OCI-LY7 (cell line): ENCODE measurements around the gene CCNC. TPM values are rescaled to one million over a fixed set of nuclear protein-coding genes. Genes with fewer than 3 reads are reported as not detected.

Experiments
- Bru-seq: library from RNA; stranded (reverse); fragments of 400-500 nt; gene quantifications from one replicate; lab custom pipeline; 2021; lab: Mats Ljungman, UMichigan
- BruChase-seq, 2 experiments: library from RNA; stranded (reverse); fragments of 400-500 nt; gene quantifications; one replicate each; lab custom pipeline; 2021; lab: Mats Ljungman, UMichigan
- BruUV-seq: library from RNA; stranded (reverse); fragments of 400-500 nt; replicated peaks from 2 replicates; lab custom pipeline; 2021; lab: Mats Ljungman, UMichigan
- CTCF ChIA-PET: fragments of 300-600 bp; sonication (Branson Sonifier 250); formaldehyde crosslinking; loops from one replicate; lab custom pipeline; 2022; ENCODE audit warnings: antibody characterized with exemption; ENCODE audit not compliant: unreplicated experiment; lab: Charles Lee
- POLR2A ChIA-PET: fragments of 300-600 bp; sonication (Branson Sonifier 250); formaldehyde crosslinking; loops from one replicate; lab custom pipeline; 2022; ENCODE audit warnings: antibody characterized with exemption; lab: Charles Lee
- DNase-seq: peaks from one replicate; pipeline ENCODE4 v3.0.0-alpha.2; 2015; ENCODE audit warnings: low spot score
- H2AFZ ChIP-seq: fragments of 200-600 bp; sonication (generic), shearing (Covaris generic); 2 replicates; pipeline ENCODE4 v1.6.1; 2014; ENCODE audit warnings: mild to moderate bottlenecking, antibody characterized with exemption, low read length, moderate library complexity
- H3K27ac ChIP-seq: fragments of 200-600 bp; sonication (generic); 2 replicates; pipeline ENCODE4 v1.5.1; 2014; ENCODE audit warnings: mixed run types, low read depth, mild to moderate bottlenecking, moderate library complexity, low read length, inconsistent platforms; ENCODE audit not compliant: poor library complexity, severe bottlenecking
- H3K36me3 ChIP-seq: fragments of 200-600 bp; sonication (generic); 2 replicates; pipeline ENCODE4 v1.6.1; 2014; ENCODE audit warnings: mild to moderate bottlenecking, antibody characterized with exemption, low read length, moderate library complexity, mixed read lengths; ENCODE audit not compliant: insufficient read depth
- H3K4me1 ChIP-seq: fragments of 200-600 bp; sonication (generic); 2 replicates; pipeline ENCODE4 v1.5.1; 2014; ENCODE audit warnings: mild to moderate bottlenecking, low read length; ENCODE audit not compliant: insufficient read depth, poor library complexity, severe bottlenecking
- H3K4me2 ChIP-seq: fragments of 200-600 bp; sonication (generic); 2 replicates; pipeline ENCODE4 v1.6.1; 2014; ENCODE audit warnings: mild to moderate bottlenecking, low read length
- H3K4me3 ChIP-seq: fragments of 200-600 bp; sonication (generic); 2 replicates; pipeline ENCODE4 v1.5.1; 2014; ENCODE audit warnings: mild to moderate bottlenecking, low read depth, low read length; ENCODE audit not compliant: poor library complexity, severe bottlenecking
- H3K79me2 ChIP-seq: fragments of 200-600 bp; sonication (generic); 2 replicates; pipeline ENCODE4 v1.6.1; 2016; ENCODE audit warnings: low read depth, mild to moderate bottlenecking, low read length, moderate library complexity, mixed read lengths; ENCODE audit not compliant: insufficient read depth
- H3K9me2 ChIP-seq: fragments of 200-600 bp; sonication (generic); 2 replicates; pipeline ENCODE4 v1.6.1; 2016; ENCODE audit warnings: mild to moderate bottlenecking, low read length, mixed read lengths; ENCODE audit not compliant: insufficient read depth
- H3K9me3 ChIP-seq: fragments of 200-600 bp; sonication (generic); 2 replicates; pipeline ENCODE4 v1.6.1; 2014; ENCODE audit warnings: mild to moderate bottlenecking, mixed run types, low read length, mixed read lengths
- H4K20me1 ChIP-seq: fragments of 200-600 bp; sonication (generic); 2 replicates; pipeline ENCODE4 v1.6.1; 2014; ENCODE audit warnings: mild to moderate bottlenecking, antibody characterized with exemption, low read length, moderate library complexity, mixed read lengths; ENCODE audit not compliant: insufficient read depth
- CTCF ChIP-seq: fragments of 200-600 bp; sonication (generic); conservative IDR thresholded peaks from 2 replicates; pipeline ENCODE4 v1.5.1; 2014; ENCODE audit warnings: mild to moderate bottlenecking, antibody characterized with exemption, low read length, moderate library complexity, mixed read lengths
- EZH2phosphoT487 ChIP-seq: fragments of 200-600 bp; sonication (generic); IDR thresholded peaks from 2 replicates; pipeline ENCODE4 v1.6.1; 2018; ENCODE audit warnings: low read depth, borderline replicate concordance, mild to moderate bottlenecking, mixed run types, antibody characterized with exemption, low read length, moderate library complexity, mixed read lengths
- intact Hi-C: fragments of 100-400 bp; cut with micrococcal nuclease; formaldehyde crosslinking; loops from one replicate; pipeline ENCODE4 v1.10.0; 2022; ENCODE audit not compliant: unreplicated experiment
- long read RNA-seq: library from polyadenylated mRNA; stranded (forward); transcript quantifications from one replicate; pipeline ENCODE4 v2.0.0, GENCODE V29; 2022
- total RNA-seq, 2 experiments: library from RNA; depleted of rRNA in 1 of 2; stranded (reverse); fragments of >200 nt in 1 of 2; shearing (Covaris generic) in 1 of 2; gene quantifications; 2 replicates each; pipeline ENCODE4 v1.2.3, GENCODE V29; 2014 to 2022

CCNC gene, protein sequence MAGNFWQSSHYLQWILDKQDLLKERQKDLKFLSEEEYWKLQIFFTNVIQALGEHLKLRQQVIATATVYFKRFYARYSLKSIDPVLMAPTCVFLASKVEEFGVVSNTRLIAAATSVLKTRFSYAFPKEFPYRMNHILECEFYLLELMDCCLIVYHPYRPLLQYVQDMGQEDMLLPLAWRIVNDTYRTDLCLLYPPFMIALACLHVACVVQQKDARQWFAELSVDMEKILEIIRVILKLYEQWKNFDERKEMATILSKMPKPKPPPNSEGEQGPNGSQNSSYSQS
- 53.4 and 58.4 TPM in 2 replicates for total RNA-seq (2014; rRNA removed; shearing (Covaris generic))
- 89.1 and 91.9 TPM in 2 replicates for total RNA-seq (2022)
- Bru-seq, nascent RNA = percentile 96 among the genes with signal in this experiment
- percentile 96 among the genes with signal in this experiment for BruChase-seq, experiment 1, labeled RNA remaining after a 6-hour chase
- percentile 96 among the genes with signal in this experiment for BruChase-seq, experiment 2, labeled RNA remaining after a 2-hour chase
- long read RNA-seq, transcript CCNC-207 (12 exons, 1,426 nt) = minor isoform, 25 of 231 reads
- long read RNA-seq, transcript CCNC-210 (12 exons, 2,473 nt) = major isoform, 156 of 231 reads
- long read RNA-seq, partial matches to known transcripts = 17 of 231 reads
- long read RNA-seq, other reads (novel, unspliced or antisense) = 26 of 231 reads

DNA sequence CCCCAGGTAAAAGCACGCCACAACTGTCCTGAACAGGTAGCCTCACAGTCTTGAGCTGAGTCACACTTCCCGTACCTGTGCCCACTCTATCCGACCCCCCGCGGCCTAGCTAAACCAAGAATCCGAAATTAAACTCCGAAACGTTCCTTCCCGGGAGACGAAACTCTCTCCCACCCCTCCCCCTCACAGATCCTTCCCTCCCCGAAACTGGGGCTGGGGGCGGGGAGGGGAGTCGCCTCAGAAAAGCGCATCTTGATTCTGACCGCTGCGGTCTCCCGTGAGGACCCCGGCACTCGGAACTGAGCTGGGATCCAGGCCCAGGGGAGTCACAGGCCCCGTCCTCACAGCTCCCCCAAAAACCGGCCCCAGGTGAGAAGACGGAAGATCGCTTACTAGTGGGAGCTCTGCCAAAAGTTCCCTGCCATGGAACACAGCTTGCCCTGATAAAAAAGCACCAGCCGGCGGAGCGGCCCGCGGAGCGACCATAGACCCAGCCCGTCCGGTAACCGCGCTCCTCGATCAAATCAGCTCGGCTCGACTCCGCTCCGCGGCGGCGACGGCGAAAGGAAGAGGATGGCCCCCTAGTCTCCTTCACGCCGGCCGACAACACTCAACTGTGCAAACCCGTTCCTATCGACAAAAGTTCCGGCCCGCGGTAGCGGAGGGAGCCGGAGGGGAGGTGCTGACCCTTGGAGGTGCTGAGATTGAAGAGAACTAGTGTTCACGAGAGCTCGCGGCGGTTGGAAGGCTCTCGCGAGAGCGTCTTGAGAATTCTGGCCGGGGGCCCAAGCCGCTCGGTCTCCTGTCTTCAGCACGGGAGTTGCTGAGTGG is at the start of gene CCNC:
Gene CCNC (minus strand): TSS at position 558 of the 831 bp plus-strand sequence. CDS start 133 bp downstream, at position 425.
- Histone ChIP-seq H4K20me1 (peaks cover 33% of the 10 kb centered on the region), H2AFZ (peak within 1 kb of the TSS; percentile 84), H3K4me3 (peak within 1 kb of the TSS; percentile 89), H3K4me2 (peak within 1 kb of the TSS; percentile 87), H3K27ac (peak within 1 kb of the TSS; percentile 73), H3K4me1 (peaks cover 12% of the 10 kb centered on the region), H3K36me3 (peaks cover 26% of the 10 kb centered on the region), H3K9me3 (no peaks in the 10 kb centered on the region), H3K9me2 (no peaks in the 10 kb centered on the region), H3K79me2 (peaks cover 51% of the 10 kb centered on the region)
- DNase-seq = peak; percentile 97
- no TSS peak for BruUV-seq
- intact Hi-C loops = loop anchor here (1.0 to 5.0 kb wide), 4 partner anchors 47 to 621 kb away; partner anchors contain the start of genes FBXL4, PNISR and USP45
- ChIA-PET POLR2A (interaction anchor here (0.6 to 3.5 kb wide), 20 partner anchors 9 to 478 kb away, joined by 3 to 25 read pairs (median 4); partner anchors contain the start of gene PNISR), CTCF (interaction anchor here (0.6 to 0.9 kb wide), 2 partner anchors 13 to 46 kb away, joined by 3 read pairs; no protein-coding TSS in a partner anchor)
- no peak for TF ChIP-seq EZH2phosphoT487
- no peak for TF ChIP-seq CTCF

DNA sequence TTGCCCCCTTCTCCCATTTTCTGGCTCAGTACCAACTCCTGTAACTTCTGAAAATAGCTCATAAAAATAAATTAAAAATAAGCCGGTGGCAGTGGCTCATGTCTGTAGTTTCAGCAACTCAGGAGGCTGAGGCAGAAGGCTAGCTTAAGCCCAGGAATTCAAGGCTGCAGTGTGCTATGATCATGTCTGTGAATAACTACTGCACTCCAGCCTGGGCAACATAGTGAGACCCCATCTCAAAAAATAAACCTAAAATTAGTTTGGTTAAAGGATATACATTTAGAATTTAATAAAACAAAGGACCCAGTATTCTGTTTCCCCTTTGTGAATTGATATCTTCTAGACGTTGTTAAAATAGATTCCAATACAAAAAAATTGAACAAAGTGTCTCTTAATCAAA is 48.7 kb upstream of the CCNC start:
- Histone ChIP-seq H3K9me3 (no peaks in the 10 kb centered on the region), H3K4me3 (no peak overlapping the region), H4K20me1 (no peaks in the 10 kb centered on the region), H3K36me3 (no peaks in the 10 kb centered on the region), H3K79me2 (no peaks in the 10 kb centered on the region), H3K4me2 (no peak overlapping the region), H2AFZ (no peak overlapping the region), H3K9me2 (no peaks in the 10 kb centered on the region), H3K27ac (no peak overlapping the region), H3K4me1 (no peaks in the 10 kb centered on the region)
- BruUV-seq = no TSS peak
- TF ChIP-seq EZH2phosphoT487 (no peak), CTCF (no peak)
- ChIA-PET POLR2A (no interaction called here), CTCF (no interaction called here)
- no peak for DNase-seq
- intact Hi-C loops = loop anchor here (5.0 kb wide), 1 partner anchor 150 kb away; no protein-coding TSS in a partner anchor
